ENCODE data around the gene FUNDC2.
A peak's percentile ranks its signal among the peaks of the same experiment; 100 is the strongest.

Gene FUNDC2, protein sequence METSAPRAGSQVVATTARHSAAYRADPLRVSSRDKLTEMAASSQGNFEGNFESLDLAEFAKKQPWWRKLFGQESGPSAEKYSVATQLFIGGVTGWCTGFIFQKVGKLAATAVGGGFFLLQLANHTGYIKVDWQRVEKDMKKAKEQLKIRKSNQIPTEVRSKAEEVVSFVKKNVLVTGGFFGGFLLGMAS

DNA sequence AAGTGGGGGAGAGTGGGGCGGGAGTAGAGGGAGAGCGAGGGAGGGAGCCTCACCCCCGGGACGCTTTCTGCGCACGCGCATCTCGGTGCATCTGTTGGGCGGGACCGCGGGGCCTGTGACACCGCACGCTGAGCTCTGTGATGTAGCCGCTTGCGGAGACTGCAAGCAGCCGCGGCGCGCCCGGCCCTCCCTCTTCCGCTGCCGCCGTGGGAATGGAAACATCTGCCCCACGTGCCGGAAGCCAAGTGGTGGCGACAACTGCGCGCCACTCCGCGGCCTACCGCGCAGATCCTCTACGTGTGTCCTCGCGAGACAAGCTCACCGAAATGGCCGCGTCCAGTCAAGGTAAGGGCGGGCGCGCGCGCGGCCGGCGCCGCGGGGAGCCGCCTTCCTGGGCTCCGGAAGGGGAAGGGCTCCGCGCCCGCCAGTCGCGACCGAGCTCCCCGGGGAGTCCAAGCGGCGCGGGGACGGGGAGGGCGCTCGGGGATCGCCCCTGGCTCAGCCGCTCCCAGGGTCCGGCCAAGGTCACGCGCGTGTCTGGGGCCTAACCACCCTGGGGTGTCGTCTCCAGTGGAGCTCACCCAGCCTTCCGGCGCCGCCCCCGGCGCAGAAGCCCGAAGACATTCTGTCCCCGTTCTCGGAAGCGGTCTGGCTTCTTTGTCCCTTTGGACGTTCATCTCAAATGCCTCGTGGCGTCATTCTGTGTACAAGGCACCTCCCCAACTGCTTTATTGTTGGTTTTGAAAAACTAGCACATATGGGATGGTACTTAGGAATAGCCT is at the start of gene FUNDC2:
Gene FUNDC2 (plus strand): TSS at position 118 of the 782 bp plus-strand sequence. CDS start 95 bp downstream, at position 213.
- TF ChIP-seq, protein P1, sequence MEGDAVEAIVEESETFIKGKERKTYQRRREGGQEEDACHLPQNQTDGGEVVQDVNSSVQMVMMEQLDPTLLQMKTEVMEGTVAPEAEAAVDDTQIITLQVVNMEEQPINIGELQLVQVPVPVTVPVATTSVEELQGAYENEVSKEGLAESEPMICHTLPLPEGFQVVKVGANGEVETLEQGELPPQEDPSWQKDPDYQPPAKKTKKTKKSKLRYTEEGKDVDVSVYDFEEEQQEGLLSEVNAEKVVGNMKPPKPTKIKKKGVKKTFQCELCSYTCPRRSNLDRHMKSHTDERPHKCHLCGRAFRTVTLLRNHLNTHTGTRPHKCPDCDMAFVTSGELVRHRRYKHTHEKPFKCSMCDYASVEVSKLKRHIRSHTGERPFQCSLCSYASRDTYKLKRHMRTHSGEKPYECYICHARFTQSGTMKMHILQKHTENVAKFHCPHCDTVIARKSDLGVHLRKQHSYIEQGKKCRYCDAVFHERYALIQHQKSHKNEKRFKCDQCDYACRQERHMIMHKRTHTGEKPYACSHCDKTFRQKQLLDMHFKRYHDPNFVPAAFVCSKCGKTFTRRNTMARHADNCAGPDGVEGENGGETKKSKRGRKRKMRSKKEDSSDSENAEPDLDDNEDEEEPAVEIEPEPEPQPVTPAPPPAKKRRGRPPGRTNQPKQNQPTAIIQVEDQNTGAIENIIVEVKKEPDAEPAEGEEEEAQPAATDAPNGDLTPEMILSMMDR (IDR thresholded peaks at IDR 0.05; ENCODE audit: low read depth, low read length): no peak
- peak within 1 kb of the TSS; percentile 75 for H3K4me3 ChIP-seq (ENCODE audit: low read depth, low read length)
- in situ Hi-C loops (cut with HindIII; ENCODE audit: low sequenced_read_pairs): no loop called here
- peak; percentile 95 for DNase-seq (ENCODE audit: low read depth, low spot score)

DNA sequence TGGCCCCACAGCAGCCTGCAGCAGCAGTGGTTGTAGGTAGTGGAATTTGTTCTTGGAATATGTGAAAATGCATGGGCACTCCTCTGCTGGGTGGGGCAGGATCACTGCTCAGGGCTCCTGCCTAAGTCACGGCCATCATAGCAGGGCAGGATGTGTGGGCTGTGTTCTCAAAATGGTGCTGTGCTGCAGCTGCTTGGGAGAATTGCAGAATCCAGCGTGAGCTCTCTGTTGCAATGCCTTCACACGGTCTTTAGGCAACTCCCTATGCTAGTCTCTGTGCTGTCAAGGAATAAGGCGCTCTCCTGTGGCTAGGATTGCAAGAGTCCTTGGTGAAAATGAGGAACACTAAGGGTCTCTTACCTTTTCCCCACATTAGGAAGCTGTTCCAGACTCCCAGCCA is 47.0 kb upstream of the FUNDC2 start:
- no peak overlapping the region for H3K4me3 ChIP-seq (ENCODE audit: low read depth, low read length)
- in situ Hi-C loops (cut with HindIII; ENCODE audit: low sequenced_read_pairs): no loop called here
- TF ChIP-seq, protein P1 (IDR thresholded peaks at IDR 0.05; ENCODE audit: low read depth, low read length): no peak
- DNase-seq (ENCODE audit: low read depth, low spot score): no peak

DNA sequence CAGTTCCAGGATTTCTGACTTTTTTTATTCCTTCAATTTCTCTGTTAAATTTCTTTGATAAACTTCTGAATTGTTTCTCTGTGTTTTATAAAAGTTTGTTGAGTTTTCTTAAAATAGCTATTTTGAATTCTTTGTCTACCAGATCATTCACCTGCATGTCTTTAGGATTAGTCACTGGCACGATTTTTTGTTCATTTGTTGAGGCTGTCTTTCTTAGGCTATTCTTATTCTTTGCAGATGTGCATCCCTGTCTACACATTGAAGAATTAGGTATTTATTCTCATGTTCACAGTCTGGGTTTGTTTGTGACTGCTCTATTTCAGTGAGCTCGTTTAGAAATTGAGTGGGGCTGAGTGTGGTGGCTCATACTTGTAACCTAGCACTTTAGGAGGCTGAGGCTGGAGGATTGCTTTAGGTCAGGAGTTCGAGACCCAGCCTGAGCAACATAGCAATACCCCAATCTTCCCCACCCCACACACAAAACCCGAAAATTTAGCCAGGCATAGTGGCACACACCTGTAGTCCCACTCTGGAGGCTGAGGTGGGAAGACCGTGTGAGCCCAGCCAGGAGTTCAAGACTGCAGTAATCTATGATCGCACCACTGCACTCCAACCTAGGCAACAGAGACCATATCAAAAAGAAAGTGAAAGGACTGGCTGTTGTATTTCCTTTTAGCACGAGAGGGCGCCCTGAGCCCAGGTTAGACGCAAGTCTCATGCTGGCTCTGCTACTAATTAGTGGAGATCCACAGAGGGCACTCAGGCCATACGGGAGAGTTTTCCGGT is 46.1 kb upstream of the FUNDC2 start:
- in situ Hi-C loops (cut with HindIII; ENCODE audit: low sequenced_read_pairs): no loop called here
- peak; percentile 61 for DNase-seq (ENCODE audit: low read depth, low spot score)
- peak overlapping the region; percentile 37 for H3K4me3 ChIP-seq (ENCODE audit: low read depth, low read length)
- TF ChIP-seq, protein P1 (IDR thresholded peaks at IDR 0.05; ENCODE audit: low read depth, low read length): peak; percentile 55

DNA sequence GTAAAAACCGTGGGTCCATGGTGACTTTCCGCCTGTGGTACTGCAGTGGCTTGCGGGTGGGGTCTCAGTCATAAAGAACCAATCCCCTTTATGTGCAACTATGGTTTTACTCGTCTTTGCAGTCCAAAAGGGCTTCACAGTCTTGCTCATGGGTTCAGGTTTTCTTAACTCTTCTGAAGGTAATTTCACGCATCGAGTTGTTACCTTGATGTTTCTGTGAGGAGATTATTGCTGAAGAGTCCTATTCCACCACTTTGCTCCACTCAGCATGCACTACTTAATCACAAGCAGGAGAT is 45.6 kb upstream of the FUNDC2 start:
- DNase-seq (ENCODE audit: low read depth, low spot score): no peak
- H3K4me3 ChIP-seq (ENCODE audit: low read depth, low read length): peak overlapping the region; percentile 37
- TF ChIP-seq, protein P1 (IDR thresholded peaks at IDR 0.05; ENCODE audit: low read depth, low read length): no peak
- in situ Hi-C loops (cut with HindIII; ENCODE audit: low sequenced_read_pairs): no loop called here

DNA sequence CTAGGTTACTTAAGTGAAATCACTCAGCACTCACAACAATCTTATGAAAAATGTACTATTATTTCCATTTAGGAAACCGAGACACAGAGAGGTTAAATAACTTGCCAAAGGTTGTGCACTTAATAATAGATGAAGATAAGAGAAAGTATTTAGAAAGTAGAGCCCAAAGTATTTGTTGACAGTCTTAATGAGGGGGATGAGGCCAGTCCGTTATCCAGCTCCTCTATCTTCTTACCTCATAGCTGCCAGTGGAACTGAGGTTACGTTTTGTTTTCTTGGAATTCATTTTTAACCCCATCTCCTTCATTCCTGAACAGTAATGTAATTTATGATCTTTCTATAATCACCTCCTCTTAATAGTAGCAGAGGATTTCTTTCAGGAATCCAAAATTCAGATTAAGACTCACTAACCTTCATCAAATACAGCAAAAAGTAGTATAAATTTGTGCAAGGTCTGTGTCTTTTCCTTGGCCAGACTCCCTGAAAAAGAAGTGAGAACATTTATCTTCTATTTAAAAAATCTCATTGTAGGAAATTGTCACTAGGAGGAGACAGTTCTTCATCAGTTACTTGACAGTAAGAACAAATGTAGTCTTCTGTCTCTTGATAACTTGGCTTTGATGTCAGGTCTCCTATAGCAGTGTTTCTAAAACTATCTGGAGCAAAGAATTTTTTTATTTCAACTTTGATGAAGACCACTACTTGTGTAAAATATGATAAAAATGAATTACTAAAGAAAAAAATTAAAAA is 39.6 kb upstream of the FUNDC2 start:
- no peak for DNase-seq (ENCODE audit: low read depth, low spot score)
- in situ Hi-C loops (cut with HindIII; ENCODE audit: low sequenced_read_pairs): no loop called here
- H3K4me3 ChIP-seq (ENCODE audit: low read depth, low read length): no peak overlapping the region
- TF ChIP-seq, protein P1 (IDR thresholded peaks at IDR 0.05; ENCODE audit: low read depth, low read length): no peak

DNA sequence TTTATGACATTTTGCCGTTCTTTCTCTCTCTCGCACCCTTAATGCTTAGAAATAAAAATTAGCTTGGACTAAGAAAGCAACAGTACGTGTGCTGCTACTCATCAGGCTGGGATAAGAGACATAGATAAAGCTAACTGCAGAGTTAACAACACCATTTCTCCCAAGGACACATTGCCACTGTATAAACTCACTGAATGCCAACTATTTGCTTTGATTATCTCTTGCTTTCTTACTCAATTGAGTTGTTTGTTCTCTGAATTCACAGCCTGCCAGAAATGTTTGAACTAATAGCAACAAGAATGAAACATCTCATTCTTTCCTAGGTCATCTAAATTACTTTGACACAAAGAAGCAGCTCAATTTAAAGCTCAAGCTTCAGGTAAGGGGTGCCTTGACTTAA is 38.7 kb upstream of the FUNDC2 start:
- H3K4me3 ChIP-seq (ENCODE audit: low read depth, low read length): no peak overlapping the region
- in situ Hi-C loops (cut with HindIII; ENCODE audit: low sequenced_read_pairs): no loop called here
- DNase-seq (ENCODE audit: low read depth, low spot score): no peak
- TF ChIP-seq, protein P1 (IDR thresholded peaks at IDR 0.05; ENCODE audit: low read depth, low read length): no peak
